H9 (cell line): ENCODE results near the gene KRTAP10-3. TPM values are rescaled to one million over a fixed set of nuclear protein-coding genes. Genes with fewer than 3 reads are reported as not detected.

Source experiments
- DNase-seq: peaks from one replicate; pipeline ENCODE4 v3.0.0-alpha.2; 2017
- H2AFZ ChIP-seq: one replicate; pipeline ENCODE4 v1.6.1; 2013; ENCODE audit warnings: mild to moderate bottlenecking, low read length, control low read depth, moderate library complexity
- H2AK5ac ChIP-seq: 2 replicates; pipeline ENCODE4 v1.6.1; 2013; ENCODE audit warnings: low read length, control low read depth, mixed read lengths; ENCODE audit not compliant: insufficient read length
- H2BK120ac ChIP-seq: one replicate; pipeline ENCODE4 v1.6.1; 2013; ENCODE audit warnings: low read depth, mild to moderate bottlenecking, low read length, control low read depth, inconsistent platforms; ENCODE audit not compliant: poor library complexity, severe bottlenecking
- H2BK12ac ChIP-seq: 2 replicates; pipeline ENCODE4 v1.6.1; 2013; ENCODE audit warnings: low read length, control low read depth, mixed read lengths, low read depth; ENCODE audit not compliant: insufficient read length
- H2BK15ac ChIP-seq: 2 replicates; pipeline ENCODE4 v1.6.1; 2013; ENCODE audit warnings: low read depth, low read length, control low read depth
- H2BK20ac ChIP-seq: one replicate; pipeline ENCODE4 v1.6.1; 2013; ENCODE audit warnings: low read depth, mild to moderate bottlenecking, low read length, control low read depth, inconsistent platforms; ENCODE audit not compliant: poor library complexity, severe bottlenecking
- H2BK5ac ChIP-seq: 2 replicates; pipeline ENCODE4 v1.6.1; 2013; ENCODE audit warnings: low read length, control low read depth, mixed read lengths; ENCODE audit not compliant: insufficient read length
- H3K14ac ChIP-seq: 2 replicates; pipeline ENCODE4 v1.6.1; 2013; ENCODE audit warnings: low read length, control low read depth; ENCODE audit not compliant: insufficient read depth
- H3K18ac ChIP-seq: 2 replicates; pipeline ENCODE4 v1.6.1; 2013; ENCODE audit warnings: low read depth, mild to moderate bottlenecking, mixed read lengths, low read length, control low read depth; ENCODE audit not compliant: insufficient read length
- H3K23ac ChIP-seq: 2 replicates; pipeline ENCODE4 v1.6.1; 2013; ENCODE audit warnings: low read length, control low read depth, mixed read lengths, low read depth; ENCODE audit not compliant: insufficient read length
- H3K23me2 ChIP-seq: 2 replicates; pipeline ENCODE4 v1.6.1; 2013; ENCODE audit warnings: low read depth, mild to moderate bottlenecking, mixed read lengths, low read length, control low read depth; ENCODE audit not compliant: insufficient read length, poor library complexity, severe bottlenecking
- H3K27ac ChIP-seq: 2 replicates; pipeline ENCODE4 v1.5.1; 2013; ENCODE audit warnings: low read length, control low read depth, mixed read lengths, low read depth; ENCODE audit not compliant: insufficient read length
- H3K27me3 ChIP-seq: 2 replicates; pipeline ENCODE4 v1.6.1; 2013; ENCODE audit warnings: low read length, control low read depth, inconsistent platforms; ENCODE audit not compliant: insufficient read depth
- H3K4ac ChIP-seq: 2 replicates; pipeline ENCODE4 v1.6.1; 2013; ENCODE audit warnings: low read depth, mild to moderate bottlenecking, control low read depth, inconsistent platforms, low read length, moderate library complexity
- H3K4me1 ChIP-seq: 2 replicates; pipeline ENCODE4 v1.6.1; 2013; ENCODE audit warnings: low read length, control low read depth, inconsistent platforms; ENCODE audit not compliant: insufficient read depth
- H3K4me2 ChIP-seq: 2 replicates; pipeline ENCODE4 v1.6.1; 2013; ENCODE audit warnings: low read length, control low read depth, mixed read lengths; ENCODE audit not compliant: insufficient read length, insufficient read depth
- H3K56ac ChIP-seq: 2 replicates; pipeline ENCODE4 v1.6.1; 2013; ENCODE audit warnings: low read depth, mild to moderate bottlenecking, mixed read lengths, low read length, control low read depth; ENCODE audit not compliant: insufficient read length
- H3K79me1 ChIP-seq: 2 replicates; pipeline ENCODE4 v1.6.1; 2013; ENCODE audit warnings: low read depth, mild to moderate bottlenecking, moderate library complexity, low read length, control low read depth, inconsistent platforms; ENCODE audit not compliant: insufficient read depth, poor library complexity, severe bottlenecking
- H3K79me2 ChIP-seq: 2 replicates; pipeline ENCODE4 v1.6.1; 2013; ENCODE audit warnings: low read length, control low read depth, inconsistent platforms; ENCODE audit not compliant: insufficient read depth
- H3K9ac ChIP-seq: 2 replicates; pipeline ENCODE4 v1.6.1; 2013; ENCODE audit warnings: low read length, control low read depth, mixed read lengths; ENCODE audit not compliant: insufficient read length; ENCODE audit errors: extremely low read depth
- H3K9me3 ChIP-seq: one replicate; pipeline ENCODE4 v1.6.1; 2013; ENCODE audit warnings: low read depth, low read length, inconsistent platforms; ENCODE audit not compliant: control insufficient read depth
- H3T11ph ChIP-seq: one replicate; pipeline ENCODE4 v1.6.1; 2013; ENCODE audit warnings: mild to moderate bottlenecking, low read length, control low read depth, inconsistent platforms
- H4K20me1 ChIP-seq: one replicate; pipeline ENCODE4 v1.6.1; 2013; ENCODE audit not compliant: control insufficient read depth, insufficient read length, insufficient read depth
- H4K5ac ChIP-seq: 2 replicates; pipeline ENCODE4 v1.6.1; 2013; ENCODE audit warnings: low read depth, mild to moderate bottlenecking, mixed read lengths, low read length, control low read depth; ENCODE audit not compliant: insufficient read length
- H4K8ac ChIP-seq: replicated peaks from 2 replicates; pipeline ENCODE4 v1.6.1; 2013; ENCODE audit warnings: low read length, control low read depth, mixed read lengths, low read depth; ENCODE audit not compliant: insufficient read length
- H4K91ac ChIP-seq: 2 replicates; pipeline ENCODE4 v1.6.1; 2013; ENCODE audit warnings: low read depth, mild to moderate bottlenecking, moderate library complexity, mixed read lengths, low read length, control low read depth; ENCODE audit not compliant: insufficient read length
- H3K27ac Mint-ChIP-seq, 3 experiments: 2 replicates in 2 of 3; 3 replicates in 1 of 3; pipeline ENCODE4 v1.8.0; 2020 to 2021; ENCODE audit warnings: mixed read lengths in 3 of 3, mild to moderate bottlenecking in 1 of 3, moderate library complexity in 1 of 3
- H3K27me3 Mint-ChIP-seq: 2 replicates; pipeline ENCODE4 v1.8.0; 2021; ENCODE audit warnings: low read depth, mild to moderate bottlenecking, moderate library complexity, mixed read lengths
- H3K36me3 Mint-ChIP-seq, 3 experiments: 2 replicates in 2 of 3; 3 replicates in 1 of 3; pipeline ENCODE4 v1.8.0; 2020 to 2021; ENCODE audit warnings: low read depth in 3 of 3, mixed read lengths in 3 of 3; ENCODE audit not compliant: insufficient read depth in 1 of 3
- H3K4me1 Mint-ChIP-seq, 2 experiments: 2 replicates each; pipeline ENCODE4 v1.8.0; 2020; ENCODE audit warnings: mixed read lengths in 2 of 2
- H3K4me3 Mint-ChIP-seq, 2 experiments: 2 replicates in 1 of 2; 3 replicates in 1 of 2; pipeline ENCODE4 v1.8.0; 2020 to 2021; ENCODE audit warnings: mild to moderate bottlenecking in 2 of 2, mixed read lengths in 2 of 2, moderate library complexity in 1 of 2
- H3K9me3 Mint-ChIP-seq, 2 experiments: 2 replicates in 1 of 2; 3 replicates in 1 of 2; pipeline ENCODE4 v1.8.0; 2020; ENCODE audit warnings: mild to moderate bottlenecking in 2 of 2, mixed read lengths in 2 of 2, moderate library complexity in 1 of 2
- WGBS: extraction: QIAGEN DNeasy Blood & Tissue Kit; methylation state at CpG from one replicate; pipeline ENCODE4 v1.1.7; 2013; ENCODE audit warnings: missing lambda C conversion rate, low lambda C conversion rate, mixed read lengths; ENCODE audit not compliant: insufficient read length; ENCODE audit errors: extremely low coverage; 5-methylcytosine and 5-hydroxymethylcytosine counted together
- total RNA-seq: library from RNA; stranded (reverse); gene quantifications from 2 replicates; pipeline ENCODE4 v1.2.1, GENCODE V29; 2021
- TF ChIP-seq, protein P1 (sequence below): fragments of 200-600 bp; sonication (generic); conservative IDR thresholded peaks from 3 replicates; pipeline ENCODE4 v1.8.0; 2021; ENCODE audit warnings: antibody characterized with exemption, mild to moderate bottlenecking

KRTAP10-3 gene
- total RNA-seq, 1 experiment from 2014 or later = not detected

DNA sequence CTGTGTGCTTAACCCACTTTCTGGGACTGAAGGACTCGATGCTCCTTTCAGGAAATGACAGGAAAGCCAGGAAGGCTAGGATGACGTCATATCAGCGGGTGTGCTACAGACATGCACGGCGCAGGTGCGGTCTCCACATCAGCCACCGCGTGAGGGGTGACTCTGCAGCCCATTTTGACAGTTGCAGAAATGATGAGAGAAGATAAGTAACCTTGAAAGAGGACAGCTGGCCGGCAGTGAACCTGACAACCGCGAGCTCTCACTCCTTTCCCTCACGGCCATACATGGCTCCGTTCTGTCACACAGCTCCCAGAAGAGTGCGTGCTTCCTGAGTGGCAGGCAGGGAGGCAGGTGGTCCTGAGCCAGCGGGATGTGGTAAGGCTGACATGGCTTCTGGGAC lies 23.5 kb upstream of the KRTAP10-3 start:
- Histone ChIP-seq H2BK15ac (no peak overlapping the region), H2AK5ac (no peak overlapping the region), H4K91ac (no peak overlapping the region), H3K79me1 (no peaks in the 10 kb centered on the region), H3K14ac (no peak overlapping the region), H3K56ac (no peak overlapping the region), H2BK120ac (no peak overlapping the region), H3K18ac (no peak overlapping the region), H3K9ac (no peak overlapping the region), H3K4me1 (no peaks in the 10 kb centered on the region), H3K4me2 (no peak overlapping the region), H4K5ac (no peak overlapping the region), H3K9me3 (no peaks in the 10 kb centered on the region), H4K8ac (no peak overlapping the region), H3K27ac (no peak overlapping the region), H2AFZ (no peak overlapping the region), H2BK20ac (no peak overlapping the region), H3K79me2 (no peaks in the 10 kb centered on the region), H3K27me3 (no peaks in the 10 kb centered on the region), H3T11ph (no peak overlapping the region), H2BK12ac (no peak overlapping the region), H2BK5ac (no peak overlapping the region), H3K4ac (no peak overlapping the region), H3K23ac (no peak overlapping the region), H3K23me2 (no peaks in the 10 kb centered on the region), H4K20me1 (no peaks in the 10 kb centered on the region)
- Mint-ChIP-seq H3K4me3 (no peak overlapping the region), H3K27me3 (peaks cover 14% of the 10 kb centered on the region), H3K9me3 (peaks cover 12 to 22% of the 10 kb centered on the region in 2 experiments), H3K36me3 (peaks cover 0 to 24% (median 6%) of the 10 kb centered on the region in 3 experiments; a peak in 5 of 7 replicates), H3K27ac (no peak overlapping the region), H3K4me1 (peaks cover 22 to 23% of the 10 kb centered on the region in 2 experiments)
- TF ChIP-seq, protein P1, sequence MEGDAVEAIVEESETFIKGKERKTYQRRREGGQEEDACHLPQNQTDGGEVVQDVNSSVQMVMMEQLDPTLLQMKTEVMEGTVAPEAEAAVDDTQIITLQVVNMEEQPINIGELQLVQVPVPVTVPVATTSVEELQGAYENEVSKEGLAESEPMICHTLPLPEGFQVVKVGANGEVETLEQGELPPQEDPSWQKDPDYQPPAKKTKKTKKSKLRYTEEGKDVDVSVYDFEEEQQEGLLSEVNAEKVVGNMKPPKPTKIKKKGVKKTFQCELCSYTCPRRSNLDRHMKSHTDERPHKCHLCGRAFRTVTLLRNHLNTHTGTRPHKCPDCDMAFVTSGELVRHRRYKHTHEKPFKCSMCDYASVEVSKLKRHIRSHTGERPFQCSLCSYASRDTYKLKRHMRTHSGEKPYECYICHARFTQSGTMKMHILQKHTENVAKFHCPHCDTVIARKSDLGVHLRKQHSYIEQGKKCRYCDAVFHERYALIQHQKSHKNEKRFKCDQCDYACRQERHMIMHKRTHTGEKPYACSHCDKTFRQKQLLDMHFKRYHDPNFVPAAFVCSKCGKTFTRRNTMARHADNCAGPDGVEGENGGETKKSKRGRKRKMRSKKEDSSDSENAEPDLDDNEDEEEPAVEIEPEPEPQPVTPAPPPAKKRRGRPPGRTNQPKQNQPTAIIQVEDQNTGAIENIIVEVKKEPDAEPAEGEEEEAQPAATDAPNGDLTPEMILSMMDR = no peak
- WGBS = no CpG with 5 or more reads among the region's 15 CpGs
- DNase-seq = peak; percentile 21
